H1 (cell line): ENCODE results near the gene DEAF1. TPM values are rescaled to one million over a fixed set of nuclear protein-coding genes. Genes with fewer than 3 reads are reported as not detected.
A peak's percentile ranks its signal among the peaks of the same experiment; 100 is the strongest.

Source experiments
- CTCF ChIA-PET: fragments of 300-600 bp; sonication (Branson Sonifier 250); formaldehyde crosslinking; loops from one replicate; lab custom pipeline; 2021; ENCODE audit not compliant: partially characterized antibody; lab: Charles Lee
- POLR2A ChIA-PET: fragments of 300-600 bp; sonication (Branson Sonifier 250); formaldehyde crosslinking; loops from one replicate; lab custom pipeline; 2021; ENCODE audit warnings: inconsistent platforms; ENCODE audit not compliant: partially characterized antibody; lab: Charles Lee
- DNase-seq, 2 experiments: peaks; one replicate each; pipeline versions ENCODE4 v3.0.0 to v3.0.0-alpha.2; 2010 to 2022; ENCODE audit warnings: low spot score in 2 of 2, low read depth in 1 of 2, mixed read lengths in 1 of 2
- FAIRE-seq: peaks from 2 replicates; lab custom pipeline; 2011; peaks lifted over from hg19 to GRCh38; lab: Jason Lieb, UNC
- H2AFZ ChIP-seq: 2 replicates; pipeline ENCODE4 v1.8.1; 2012; ENCODE audit warnings: low read length, inconsistent platforms
- H2AK5ac ChIP-seq: 2 replicates; pipeline ENCODE4 v1.6.1; 2013; ENCODE audit warnings: low read depth, low read length
- H2BK120ac ChIP-seq: replicated peaks from 2 replicates; pipeline ENCODE3; 2013; ENCODE audit warnings: low read depth, low read length, inconsistent platforms
- H2BK12ac ChIP-seq: 2 replicates; pipeline ENCODE4 v1.6.1; 2013; ENCODE audit warnings: low read depth, low read length
- H2BK15ac ChIP-seq: 2 replicates; pipeline ENCODE4 v1.6.1; 2013; ENCODE audit warnings: low read length
- H2BK20ac ChIP-seq: 2 replicates; pipeline ENCODE4 v1.6.1; 2013; ENCODE audit warnings: low read length
- H2BK5ac ChIP-seq: 2 replicates; pipeline ENCODE4 v1.6.1; 2013; ENCODE audit warnings: low read depth, low read length
- H3K14ac ChIP-seq: 2 replicates; pipeline ENCODE4 v1.6.1; 2013; ENCODE audit warnings: inconsistent platforms; ENCODE audit not compliant: insufficient read length
- H3K18ac ChIP-seq: 2 replicates; pipeline ENCODE4 v1.6.1; 2013; ENCODE audit warnings: low read length; ENCODE audit errors: extremely low read depth
- H3K23ac ChIP-seq: 2 replicates; pipeline ENCODE4 v1.6.1; 2013; ENCODE audit warnings: inconsistent platforms; ENCODE audit not compliant: insufficient read length
- H3K23me2 ChIP-seq: 2 replicates; pipeline ENCODE4 v1.6.1; 2013; ENCODE audit warnings: low read depth, low read length
- H3K27ac ChIP-seq: 2 replicates; pipeline ENCODE4 v1.6.1; 2011; ENCODE audit warnings: low read depth, low read length, inconsistent platforms
- H3K27me3 ChIP-seq, 4 experiments: replicated peaks in 1 of 4; 1 replicate in 1 of 4; 2 replicates in 3 of 4; pipeline versions ENCODE4 v1.6.1 to v1.8.1; 2011 to 2013; ENCODE audit warnings: low read length in 3 of 4, mild to moderate bottlenecking in 3 of 4, inconsistent platforms in 2 of 4, mixed read lengths in 2 of 4, moderate library complexity in 1 of 4; ENCODE audit not compliant: control insufficient read depth in 3 of 4, insufficient read depth in 3 of 4; ENCODE audit errors: extremely low read depth in 1 of 4
- H3K36me3 ChIP-seq, 4 experiments: 2 replicates each; pipeline versions ENCODE4 v1.6.1 to v1.8.1; 2011 to 2013; ENCODE audit warnings: mild to moderate bottlenecking in 4 of 4, low read length in 3 of 4, moderate library complexity in 2 of 4, control low read depth in 1 of 4, inconsistent platforms in 1 of 4; ENCODE audit not compliant: insufficient read depth in 4 of 4, control insufficient read depth in 2 of 4
- H3K4ac ChIP-seq: replicated peaks from 2 replicates; pipeline ENCODE3; 2013; ENCODE audit warnings: low read length, low read depth, mixed read lengths, inconsistent platforms; ENCODE audit not compliant: insufficient read length
- H3K4me1 ChIP-seq, 4 experiments: replicated peaks in 1 of 4; 1 replicate in 1 of 4; 2 replicates in 3 of 4; pipeline versions ENCODE4 v1.6.1 to v1.8.1; 2011 to 2013; ENCODE audit warnings: low read length in 3 of 4, inconsistent platforms in 2 of 4, mixed read lengths in 1 of 4; ENCODE audit not compliant: insufficient read depth in 4 of 4, control insufficient read depth in 3 of 4
- H3K4me2 ChIP-seq, 2 experiments: 2 replicates each; pipeline versions ENCODE4 v1.6.1 to v1.8.1; 2011 to 2013; ENCODE audit warnings: low read depth in 2 of 2, low read length in 2 of 2, control low read depth in 1 of 2, inconsistent platforms in 1 of 2, mild to moderate bottlenecking in 1 of 2; ENCODE audit not compliant: insufficient read depth in 1 of 2
- H3K4me3 ChIP-seq, 4 experiments: fragments of 200-600, 300-600 bp in 1 of 4; sonication (generic), shearing (Covaris generic), sonication (Bioruptor Twin) in 1 of 4; 2 replicates each; pipeline versions ENCODE4 v1.5.1 to v1.8.1; 2011 to 2016; ENCODE audit warnings: low read length in 4 of 4, low read depth in 3 of 4, control low read depth in 2 of 4, inconsistent platforms in 2 of 4, mild to moderate bottlenecking in 2 of 4, mixed read lengths in 1 of 4, moderate library complexity in 1 of 4; ENCODE audit not compliant: insufficient read depth in 2 of 4; ENCODE audit errors: extremely low read depth in 1 of 4
- H3K56ac ChIP-seq: replicated peaks from 2 replicates; pipeline ENCODE3; 2013; ENCODE audit warnings: low read depth, mild to moderate bottlenecking, mixed read lengths, low read length, inconsistent platforms; ENCODE audit not compliant: insufficient read length
- H3K79me1 ChIP-seq: 2 replicates; pipeline ENCODE4 v1.6.1; 2013; ENCODE audit warnings: low read depth, low read length, control low read depth
- H3K79me2 ChIP-seq, 2 experiments: 2 replicates each; pipeline versions ENCODE4 v1.6.1 to v1.8.1; 2012 to 2013; ENCODE audit warnings: low read length in 2 of 2, mild to moderate bottlenecking in 2 of 2, inconsistent platforms in 1 of 2; ENCODE audit not compliant: insufficient read depth in 2 of 2, control insufficient read depth in 1 of 2
- H3K9ac ChIP-seq, 4 experiments: replicated peaks in 1 of 4; 1 replicate in 1 of 4; 2 replicates in 3 of 4; pipeline versions ENCODE4 v1.6.1 to v1.8.1; 2011 to 2013; ENCODE audit warnings: low read depth in 3 of 4, low read length in 3 of 4, control low read depth in 2 of 4, mild to moderate bottlenecking in 2 of 4, moderate library complexity in 2 of 4, inconsistent platforms in 1 of 4; ENCODE audit errors: extremely low read depth in 1 of 4
- H3K9me3 ChIP-seq, 2 experiments: 2 replicates each; pipeline versions ENCODE4 v1.6.1 to v1.8.1; 2012 to 2013; ENCODE audit warnings: mild to moderate bottlenecking in 2 of 2, moderate library complexity in 2 of 2, control low read depth in 1 of 2, inconsistent platforms in 1 of 2, low read depth in 1 of 2, low read length in 1 of 2, mixed read lengths in 1 of 2; ENCODE audit not compliant: insufficient read depth in 2 of 2
- H4K20me1 ChIP-seq, 2 experiments: replicated peaks in 1 of 2; 2 replicates each; pipeline versions ENCODE3 to v1.8.1; 2011 to 2013; ENCODE audit warnings: inconsistent platforms in 2 of 2, low read length in 2 of 2, mild to moderate bottlenecking in 1 of 2; ENCODE audit not compliant: insufficient read depth in 2 of 2, control insufficient read depth in 1 of 2
- H4K5ac ChIP-seq: 2 replicates; pipeline ENCODE4 v1.6.1; 2013; ENCODE audit warnings: low read length, low read depth, mixed read lengths, inconsistent platforms; ENCODE audit not compliant: insufficient read length
- H4K8ac ChIP-seq: 2 replicates; pipeline ENCODE4 v1.8.0; 2013; ENCODE audit warnings: mild to moderate bottlenecking, moderate library complexity, low read length, inconsistent platforms; ENCODE audit not compliant: insufficient read depth; ENCODE audit errors: extremely low read depth
- H4K91ac ChIP-seq: replicated peaks from 2 replicates; pipeline ENCODE3; 2013; ENCODE audit warnings: low read length, mixed read lengths, inconsistent platforms; ENCODE audit not compliant: insufficient read length
- EGR1 ChIP-seq: IDR thresholded peaks from 2 replicates; pipeline ENCODE4 v1.6.1; 2011; ENCODE audit warnings: low read depth, low read length, borderline replicate concordance
- JUND ChIP-seq: IDR thresholded peaks from 2 replicates; pipeline ENCODE4 v1.6.1; 2011; ENCODE audit warnings: mild to moderate bottlenecking, improper control_type of control experiment, low read length
- POU5F1 ChIP-seq: IDR thresholded peaks from 2 replicates; pipeline ENCODE4 v1.6.1; 2011; ENCODE audit warnings: low read depth, mild to moderate bottlenecking, low read length, moderate library complexity
- RAD21 ChIP-seq, 2 experiments: IDR thresholded peaks in 1 of 2; conservative IDR thresholded peaks in 1 of 2; 2 replicates each; pipeline ENCODE4 v1.6.1; 2011; ENCODE audit warnings: low read depth in 2 of 2, low read length in 2 of 2, improper control_type of control experiment in 1 of 2, inconsistent platforms in 1 of 2, mild to moderate bottlenecking in 1 of 2, moderate library complexity in 1 of 2
- WGBS, 2 experiments: shearing (Covaris generic) in 1 of 2; methylation state at CpG; one replicate each; pipeline versions ENCODE4 v1.1.6 to v1.1.7; 2013 to 2015; ENCODE audit warnings: low lambda C conversion rate in 2 of 2, mixed read lengths in 2 of 2, inconsistent platforms in 1 of 2, low coverage in 1 of 2, missing lambda C conversion rate in 1 of 2; ENCODE audit not compliant: insufficient replicate concordance in 2 of 2, insufficient coverage in 1 of 2, insufficient read length in 1 of 2; ENCODE audit errors: extremely low coverage in 1 of 2, missing lambda C conversion rate in 1 of 2; 5-methylcytosine and 5-hydroxymethylcytosine counted together
- polyA plus RNA-seq, 7 experiments: library from polyadenylated mRNA; depleted of rRNA in 3 of 7; stranded (reverse) in 5 of 7; unstranded in 2 of 7; fragments of >200 nt in 5 of 7; fragments of 200-250 nt in 2 of 7; gene quantifications; 1 replicate in 5 of 7; 2 replicates in 1 of 7; 4 replicates in 1 of 7; pipeline versions ENCODE4 v1.2.1 to v1.2.3, GENCODE V29; 2011 to 2013; ENCODE audit warnings: missing spikeins in 2 of 7, mixed read lengths in 2 of 7
- total RNA-seq: library from RNA; stranded (reverse); fragmentation: NEBNext Ultra II Directional; extraction: Animal tissue kit (Norgen Biotek cat#: 25700); gene quantifications from 2 replicates; pipeline ENCODE4 v1.2.1, GENCODE V29; 2021
- TF ChIP-seq, protein P1 (sequence below), 3 experiments: IDR thresholded peaks; 1 replicate in 2 of 3; 2 replicates in 1 of 3; pipeline versions ENCODE4 v1.5.1 to v1.6.1; 2011; ENCODE audit warnings: low read length in 3 of 3, mild to moderate bottlenecking in 3 of 3, inconsistent platforms in 2 of 3, low read depth in 1 of 3, moderate library complexity in 1 of 3; ENCODE audit not compliant: insufficient read depth in 1 of 3; ENCODE audit errors: control extremely low read depth in 1 of 3

DEAF1 gene
- total and polyA plus RNA-seq, 2 of the 8 experiments (the other 6 are each of a cell fraction or from before 2014, with no cell fraction given) = 47.3 to 58.4 TPM

DNA sequence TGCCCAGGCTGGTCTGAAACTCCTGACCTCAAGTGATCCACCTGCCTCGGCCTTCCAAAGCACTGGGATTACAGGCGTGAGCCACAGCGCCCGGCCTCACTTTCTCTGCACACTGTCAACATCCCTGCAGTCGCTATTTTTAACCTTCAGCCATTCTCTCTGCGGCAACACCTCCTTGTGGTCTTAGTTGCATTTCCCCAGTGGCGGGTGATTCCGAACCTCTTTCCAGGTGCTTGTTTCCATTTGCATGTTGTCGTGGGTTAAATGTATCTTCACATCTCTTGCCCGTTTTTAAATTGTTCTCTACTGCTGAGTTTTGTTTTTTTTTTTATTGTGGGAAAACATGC is 65.8 kb downstream of the DEAF1 start:
- Histone ChIP-seq H4K91ac (no peak overlapping the region), H3K36me3 (no peaks in the 10 kb centered on the region), H3K9me3 (no peaks in the 10 kb centered on the region), H3K18ac (no peak overlapping the region), H3K23ac (no peak overlapping the region), H3K9ac (no peak overlapping the region), H3K4me2 (no peak overlapping the region), H3K56ac (no peak overlapping the region), H3K79me2 (no peaks in the 10 kb centered on the region), H3K27me3 (peaks cover 3 to 14% (median 10%) of the 10 kb centered on the region in 4 experiments; a peak in 6 of 7 replicates), H2AK5ac (no peak overlapping the region), H2AFZ (no peak overlapping the region), H3K4ac (no peak overlapping the region), H2BK12ac (no peak overlapping the region), H4K20me1 (peaks cover 0 to 7% of the 10 kb centered on the region in 2 experiments), H3K23me2 (no peaks in the 10 kb centered on the region; the same call in 1 of the 2 replicates), H3K14ac (no peak overlapping the region), H2BK15ac (no peak overlapping the region), H3K27ac (no peak overlapping the region), H2BK5ac (no peak overlapping the region), H2BK120ac (no peak overlapping the region), H3K4me1 (peaks cover 0 to 6% (median under 1%) of the 10 kb centered on the region in 4 experiments; a peak in 2 of 7 replicates), H2BK20ac (no peak overlapping the region), H3K4me3 (no peak overlapping the region), H4K5ac (no peak overlapping the region), H3K79me1 (no peaks in the 10 kb centered on the region), H4K8ac (no peak overlapping the region)
- FAIRE-seq = no peak
- 72% methylated on average over 10 of the region's 10 CpGs; no CpG with 5 or more reads in 1 of the 2 experiments for WGBS, 2 experiments
- ChIA-PET POLR2A (interaction anchor here (1.3 kb wide), 1 partner anchor 10 kb away, joined by 6 read pairs; no protein-coding TSS in a partner anchor), CTCF (interaction anchor here (0.7 kb wide), 1 partner anchor 61 kb away, joined by 3 read pairs; no protein-coding TSS in a partner anchor)
- TF ChIP-seq POU5F1 (no peak), RAD21 (IDR thresholded peaks at IDR 0.05 in 1 of 2, conservative IDR thresholded peaks at IDR 0.05 in 1 of 2; ENCODE audit: low read depth in 2 of 2, low read length in 2 of 2) (peak in 1 of 2 experiments; percentile 37; a peak in 3 of 4 replicates), EGR1 (no peak), JUND (no peak)
- TF ChIP-seq, protein P1, sequence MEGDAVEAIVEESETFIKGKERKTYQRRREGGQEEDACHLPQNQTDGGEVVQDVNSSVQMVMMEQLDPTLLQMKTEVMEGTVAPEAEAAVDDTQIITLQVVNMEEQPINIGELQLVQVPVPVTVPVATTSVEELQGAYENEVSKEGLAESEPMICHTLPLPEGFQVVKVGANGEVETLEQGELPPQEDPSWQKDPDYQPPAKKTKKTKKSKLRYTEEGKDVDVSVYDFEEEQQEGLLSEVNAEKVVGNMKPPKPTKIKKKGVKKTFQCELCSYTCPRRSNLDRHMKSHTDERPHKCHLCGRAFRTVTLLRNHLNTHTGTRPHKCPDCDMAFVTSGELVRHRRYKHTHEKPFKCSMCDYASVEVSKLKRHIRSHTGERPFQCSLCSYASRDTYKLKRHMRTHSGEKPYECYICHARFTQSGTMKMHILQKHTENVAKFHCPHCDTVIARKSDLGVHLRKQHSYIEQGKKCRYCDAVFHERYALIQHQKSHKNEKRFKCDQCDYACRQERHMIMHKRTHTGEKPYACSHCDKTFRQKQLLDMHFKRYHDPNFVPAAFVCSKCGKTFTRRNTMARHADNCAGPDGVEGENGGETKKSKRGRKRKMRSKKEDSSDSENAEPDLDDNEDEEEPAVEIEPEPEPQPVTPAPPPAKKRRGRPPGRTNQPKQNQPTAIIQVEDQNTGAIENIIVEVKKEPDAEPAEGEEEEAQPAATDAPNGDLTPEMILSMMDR (IDR thresholded peaks at IDR 0.05; ENCODE audit: control extremely low read depth in 1 of 3, insufficient read depth in 1 of 3, low read depth in 1 of 3, low read length in 3 of 3) = peak; percentile 5 to 25 (median 14); a peak in 2 of 4 replicates
- DNase-seq = peak in 1 of 2 experiments; percentile 46
